ENCODE results near the gene DCXR. TPM values are rescaled to one million over a fixed set of nuclear protein-coding genes. Genes with fewer than 3 reads are reported as not detected.

Gene DCXR
- total RNA-seq, 1 donor from 2014 or later, result 106 TPM

DNA sequence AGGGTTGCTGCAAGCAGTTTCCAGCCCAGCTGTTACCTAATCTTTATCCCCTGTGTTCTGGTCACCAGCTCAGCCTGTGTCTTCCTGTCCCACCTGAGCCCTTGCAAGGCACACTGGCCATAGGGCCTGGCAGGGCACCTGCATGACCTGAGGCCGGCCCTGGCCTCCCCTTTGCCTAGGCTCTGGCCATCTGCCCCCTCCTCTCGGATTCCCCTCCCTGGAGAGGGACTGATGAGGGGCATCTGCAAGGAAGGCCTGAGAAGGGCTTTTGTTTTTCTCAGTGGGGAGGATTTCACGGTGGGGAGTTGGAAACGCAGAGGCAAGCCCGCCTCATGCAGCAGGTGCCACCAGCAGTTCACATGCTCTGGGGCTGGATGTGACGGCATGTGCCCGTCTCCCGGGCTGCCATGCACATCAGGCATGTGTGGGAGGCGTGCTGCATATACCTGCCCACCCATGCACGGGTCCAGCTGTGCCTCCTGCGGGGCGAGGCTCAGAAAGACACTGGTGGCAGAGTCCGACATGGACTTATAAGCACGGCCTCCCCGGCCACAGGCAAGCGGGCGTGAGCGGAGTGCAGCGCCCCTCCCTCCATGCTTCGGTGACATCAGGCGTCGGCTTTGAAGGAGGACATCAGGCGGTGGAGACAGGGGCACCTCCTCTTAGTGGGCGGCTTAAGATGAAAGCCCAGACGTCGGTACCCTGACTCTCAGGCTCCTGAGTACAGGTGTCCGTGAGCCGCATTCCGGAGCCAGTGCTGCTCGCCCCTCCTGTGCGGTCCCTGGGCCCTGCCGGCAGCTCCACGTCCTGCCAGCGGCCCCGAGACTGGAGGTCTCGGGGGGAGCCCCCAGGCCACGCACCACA is 43.5 kb downstream of the DCXR start:
- Histone ChIP-seq H3K27ac (no peak overlapping the region), H3K4me1 (peaks cover 30% of the 10 kb centered on the region), H3K9me3 (no peaks in the 10 kb centered on the region), H3K4me3 (no peak overlapping the region), H3K36me3 (no peaks in the 10 kb centered on the region), H3K27me3 (no peaks in the 10 kb centered on the region)
- TF ChIP-seq, protein P1, sequence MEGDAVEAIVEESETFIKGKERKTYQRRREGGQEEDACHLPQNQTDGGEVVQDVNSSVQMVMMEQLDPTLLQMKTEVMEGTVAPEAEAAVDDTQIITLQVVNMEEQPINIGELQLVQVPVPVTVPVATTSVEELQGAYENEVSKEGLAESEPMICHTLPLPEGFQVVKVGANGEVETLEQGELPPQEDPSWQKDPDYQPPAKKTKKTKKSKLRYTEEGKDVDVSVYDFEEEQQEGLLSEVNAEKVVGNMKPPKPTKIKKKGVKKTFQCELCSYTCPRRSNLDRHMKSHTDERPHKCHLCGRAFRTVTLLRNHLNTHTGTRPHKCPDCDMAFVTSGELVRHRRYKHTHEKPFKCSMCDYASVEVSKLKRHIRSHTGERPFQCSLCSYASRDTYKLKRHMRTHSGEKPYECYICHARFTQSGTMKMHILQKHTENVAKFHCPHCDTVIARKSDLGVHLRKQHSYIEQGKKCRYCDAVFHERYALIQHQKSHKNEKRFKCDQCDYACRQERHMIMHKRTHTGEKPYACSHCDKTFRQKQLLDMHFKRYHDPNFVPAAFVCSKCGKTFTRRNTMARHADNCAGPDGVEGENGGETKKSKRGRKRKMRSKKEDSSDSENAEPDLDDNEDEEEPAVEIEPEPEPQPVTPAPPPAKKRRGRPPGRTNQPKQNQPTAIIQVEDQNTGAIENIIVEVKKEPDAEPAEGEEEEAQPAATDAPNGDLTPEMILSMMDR (IDR thresholded peaks at IDR 0.05), result no peak
- TF ChIP-seq POLR2A (IDR thresholded peaks at IDR 0.05) (no peak), POLR2AphosphoS5 (IDR thresholded peaks at IDR 0.05; ENCODE audit: insufficient read depth in 1 of 2, low read depth in 1 of 2) (no peak)
- intact Hi-C loops (cut with DNase I), result loop anchor here (1.0 kb wide), 1 partner anchor 23 kb away; no protein-coding TSS in a partner anchor
- DNase-seq (ENCODE audit: extremely low spot score in 2 of 2), result no peak

DNA sequence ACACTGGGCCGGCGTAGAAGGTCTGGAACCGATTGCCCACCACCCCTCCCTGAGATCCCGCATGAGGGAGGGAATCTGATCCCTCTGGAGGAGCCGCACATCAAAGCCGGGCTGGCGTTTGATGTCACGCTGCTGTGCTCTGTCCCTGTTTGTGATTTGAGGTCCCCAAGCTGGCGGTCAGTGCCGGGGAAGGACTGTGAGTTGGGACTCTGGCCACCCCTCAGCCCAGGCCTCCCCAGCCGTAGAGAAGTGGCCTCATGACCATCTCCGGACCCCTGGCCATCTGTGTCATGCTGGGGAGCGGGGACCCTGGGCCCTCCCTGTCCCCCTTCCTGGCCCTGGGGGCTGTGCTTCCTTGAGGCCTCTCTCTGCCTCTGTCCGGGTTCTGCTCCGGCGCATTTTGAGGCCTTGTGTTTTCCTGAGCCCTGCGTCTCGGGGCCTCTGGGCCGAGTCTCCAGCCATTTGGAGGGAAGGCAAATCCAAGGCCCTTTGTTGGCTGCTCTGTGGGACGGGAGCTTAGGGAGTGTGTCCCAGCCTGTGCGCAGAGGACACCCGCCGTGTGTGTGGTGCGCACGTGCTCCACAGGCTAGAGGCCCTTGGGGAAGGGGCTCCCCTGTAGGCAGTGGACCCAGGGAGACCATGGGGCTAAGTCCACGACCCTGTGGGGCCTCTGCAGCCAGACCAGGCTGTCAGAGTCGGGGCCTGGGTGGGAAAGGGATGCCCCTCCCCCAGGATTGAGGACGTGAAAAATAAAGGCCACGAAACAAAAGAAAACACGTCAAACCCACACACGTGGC is 45.0 kb downstream of the DCXR start:
- Histone ChIP-seq H3K4me1 (peaks cover 30% of the 10 kb centered on the region), H3K27ac (peak overlapping the region; percentile 61), H3K36me3 (no peaks in the 10 kb centered on the region), H3K4me3 (peak overlapping the region in 1 of 2 donors; percentile 8), H3K9me3 (no peaks in the 10 kb centered on the region), H3K27me3 (no peaks in the 10 kb centered on the region)
- intact Hi-C loops (cut with DNase I), result no loop called here
- DNase-seq (ENCODE audit: extremely low spot score in 2 of 2), result no peak
- TF ChIP-seq POLR2AphosphoS5 (IDR thresholded peaks at IDR 0.05; ENCODE audit: insufficient read depth in 1 of 2, low read depth in 1 of 2), result no peak
- TF ChIP-seq, protein P1 (IDR thresholded peaks at IDR 0.05), result no peak
- no peak for TF ChIP-seq POLR2A (IDR thresholded peaks at IDR 0.05)

- Histone ChIP-seq H3K9me3 (no peaks in the 10 kb centered on the region), H3K27ac (peak overlapping the region; percentile 61), H3K4me3 (peak overlapping the region in 1 of 2 donors; percentile 8), H3K36me3 (no peaks in the 10 kb centered on the region), H3K27me3 (no peaks in the 10 kb centered on the region), H3K4me1 (peaks cover 30% of the 10 kb centered on the region)
- intact Hi-C loops (cut with DNase I), result no loop called here
- TF ChIP-seq POLR2A (IDR thresholded peaks at IDR 0.05) (no peak), POLR2AphosphoS5 (IDR thresholded peaks at IDR 0.05; ENCODE audit: insufficient read depth in 1 of 2, low read depth in 1 of 2) (peak in 1 of 2 donors; percentile 52)
- no peak for DNase-seq (ENCODE audit: extremely low spot score in 2 of 2)
Measured at GRCh38 chr17:81991684-81992305, 45.7 kb downstream of the DCXR start.

DNA sequence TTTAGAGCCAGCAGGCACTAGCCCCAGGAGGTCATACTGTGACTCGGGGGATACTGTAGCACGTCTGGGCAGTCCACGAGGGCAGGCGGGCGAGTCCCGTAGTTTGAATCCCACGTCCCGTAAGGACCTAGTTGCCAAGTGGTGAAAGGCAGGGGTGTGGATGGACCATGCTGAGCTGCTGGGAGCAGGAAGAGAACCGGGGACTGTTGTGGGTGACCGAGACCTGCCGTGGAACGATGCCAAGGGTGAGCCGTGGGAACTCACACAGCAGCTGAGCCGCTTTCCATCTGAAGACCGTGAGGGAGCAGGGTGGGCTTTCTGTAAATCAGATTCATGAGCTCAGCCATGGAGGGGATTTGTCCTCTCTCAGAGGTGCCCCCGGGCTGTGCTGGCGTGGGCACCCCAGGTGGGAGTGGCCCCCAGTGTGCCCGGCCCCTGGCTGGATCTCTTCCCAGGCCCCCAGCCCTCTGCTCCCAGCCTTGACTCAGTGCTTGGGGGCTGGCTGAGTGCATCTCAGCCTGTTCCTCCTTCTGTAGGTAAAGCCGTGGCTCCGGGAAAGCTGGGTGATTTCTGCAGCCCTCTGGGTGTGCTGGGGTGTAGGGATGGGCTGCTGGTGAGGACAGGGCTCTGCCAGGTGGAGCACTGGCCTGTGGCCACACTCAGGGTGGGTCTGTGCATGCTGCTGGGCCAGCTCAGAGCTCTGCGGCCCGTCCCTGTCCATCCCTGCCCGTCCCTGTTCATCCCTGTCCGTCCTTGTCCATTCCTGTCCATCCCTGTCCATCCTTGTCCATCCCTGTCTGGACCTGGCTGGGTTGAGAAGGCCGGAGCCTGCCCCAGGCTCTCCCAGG is 46.4 kb downstream of the DCXR start:
- Histone ChIP-seq H3K27me3 (no peaks in the 10 kb centered on the region), H3K4me1 (peaks cover 30% of the 10 kb centered on the region), H3K9me3 (no peaks in the 10 kb centered on the region), H3K36me3 (peaks cover 0 to 5% of the 10 kb centered on the region in 2 donors), H3K4me3 (no peak overlapping the region), H3K27ac (peak overlapping the region; percentile 53)
- TF ChIP-seq POLR2A (IDR thresholded peaks at IDR 0.05), result no peak
- TF ChIP-seq, protein P1 (IDR thresholded peaks at IDR 0.05), result no peak
- TF ChIP-seq POLR2AphosphoS5 (IDR thresholded peaks at IDR 0.05; ENCODE audit: insufficient read depth in 1 of 2, low read depth in 1 of 2), result no peak
- intact Hi-C loops (cut with DNase I), result no loop called here
- no peak for DNase-seq (ENCODE audit: extremely low spot score in 2 of 2)
